Progenitor cell of endocrine pancreas (in vitro differentiated cells): ENCODE results near the gene ZNF783. TPM values are rescaled to one million over a fixed set of nuclear protein-coding genes. Genes with fewer than 3 reads are reported as not detected.

Source experiments
- DNase-seq: peaks from one replicate; pipeline ENCODE4 v3.0.0; 2021; ENCODE audit warnings: low spot score; ENCODE audit not compliant: unreplicated experiment
- H3K27ac Mint-ChIP-seq: 2 replicates; pipeline ENCODE4 v1.8.0; 2021; ENCODE audit warnings: mild to moderate bottlenecking, moderate library complexity, mixed read lengths
- H3K27me3 Mint-ChIP-seq: 2 replicates; pipeline ENCODE4 v1.8.0; 2021; ENCODE audit warnings: mixed read lengths
- H3K36me3 Mint-ChIP-seq: 2 replicates; pipeline ENCODE4 v1.8.0; 2022; ENCODE audit warnings: mixed read lengths; ENCODE audit not compliant: insufficient read depth
- H3K4me1 Mint-ChIP-seq: 2 replicates; pipeline ENCODE4 v1.8.0; 2021; ENCODE audit warnings: low read depth, mixed read lengths
- H3K4me3 Mint-ChIP-seq: 2 replicates; pipeline ENCODE4 v1.8.0; 2021; ENCODE audit warnings: low read depth, mild to moderate bottlenecking, moderate library complexity, mixed read lengths
- H3K9me3 Mint-ChIP-seq: 2 replicates; pipeline ENCODE4 v1.8.0; 2021; ENCODE audit warnings: low read depth, mixed read lengths
- CTCF ChIP-seq: fragments of 200-600 bp; sonication (generic); IDR thresholded peaks from one replicate; pipeline ENCODE4 v1.5.0; 2021; ENCODE audit warnings: antibody characterized with exemption, mild to moderate bottlenecking; ENCODE audit not compliant: unreplicated experiment
- total RNA-seq: library from RNA; stranded (reverse); gene quantifications from 2 replicates; pipeline ENCODE4 v1.2.1, GENCODE V29; 2021

The ZNF783 gene
- total RNA-seq, 1 donor from 2014 or later: 18.5 TPM

DNA sequence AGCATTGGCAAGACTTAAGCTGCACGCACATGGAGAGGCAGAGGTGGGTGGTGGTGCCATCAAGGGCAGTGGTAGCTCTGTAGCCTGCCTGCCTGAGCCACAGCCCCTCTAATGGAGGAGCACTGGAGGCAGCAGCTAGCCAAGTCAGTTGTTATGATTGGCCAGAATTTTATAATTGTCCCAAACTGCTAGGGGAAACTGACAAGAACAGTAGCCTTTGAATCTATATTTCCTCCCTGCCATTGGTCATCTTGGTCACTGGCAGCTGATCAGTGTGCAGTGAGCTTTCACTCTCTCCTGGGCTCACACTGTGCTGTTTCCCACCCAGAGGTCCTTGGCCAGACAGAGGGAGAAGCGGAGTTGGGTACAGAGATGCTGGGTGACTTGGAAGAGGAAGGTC lies 9.6 kb upstream of the ZNF783 start:
- TF ChIP-seq CTCF: no peak
- no peaks in the 10 kb centered on the region for H3K4me1 Mint-ChIP-seq
- no peak overlapping the region for H3K27ac Mint-ChIP-seq
- H3K9me3 Mint-ChIP-seq: no peaks in the 10 kb centered on the region
- no peak for DNase-seq
- H3K4me3 Mint-ChIP-seq: no peak overlapping the region
- H3K27me3 Mint-ChIP-seq: no peaks in the 10 kb centered on the region
- peaks cover 5% of the 10 kb centered on the region for H3K36me3 Mint-ChIP-seq

DNA sequence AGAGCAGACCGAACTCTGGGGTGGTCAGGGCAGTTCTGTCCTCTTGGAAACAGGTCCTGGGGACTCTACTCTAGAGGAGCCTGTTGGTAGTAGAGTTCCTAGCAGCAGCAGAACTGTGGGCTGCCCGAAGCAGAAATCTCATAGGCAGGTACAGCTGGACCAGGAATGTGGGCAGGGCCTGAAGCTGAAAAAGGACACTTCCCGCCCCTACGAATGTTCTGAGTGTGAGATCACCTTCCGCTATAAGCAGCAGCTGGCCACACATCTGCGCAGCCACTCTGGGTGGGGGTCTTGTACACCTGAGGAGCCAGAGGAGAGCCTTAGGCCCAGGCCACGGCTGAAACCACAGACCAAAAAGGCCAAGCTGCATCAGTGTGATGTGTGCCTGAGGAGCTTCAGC lies 8.3 kb upstream of the ZNF783 start:
- no peaks in the 10 kb centered on the region for H3K4me1 Mint-ChIP-seq
- no peak overlapping the region for H3K4me3 Mint-ChIP-seq
- no peaks in the 10 kb centered on the region for H3K27me3 Mint-ChIP-seq
- H3K9me3 Mint-ChIP-seq: no peaks in the 10 kb centered on the region
- TF ChIP-seq CTCF: no peak
- no peak for DNase-seq
- H3K36me3 Mint-ChIP-seq: peaks cover 5% of the 10 kb centered on the region
- no peak overlapping the region for H3K27ac Mint-ChIP-seq

DNA sequence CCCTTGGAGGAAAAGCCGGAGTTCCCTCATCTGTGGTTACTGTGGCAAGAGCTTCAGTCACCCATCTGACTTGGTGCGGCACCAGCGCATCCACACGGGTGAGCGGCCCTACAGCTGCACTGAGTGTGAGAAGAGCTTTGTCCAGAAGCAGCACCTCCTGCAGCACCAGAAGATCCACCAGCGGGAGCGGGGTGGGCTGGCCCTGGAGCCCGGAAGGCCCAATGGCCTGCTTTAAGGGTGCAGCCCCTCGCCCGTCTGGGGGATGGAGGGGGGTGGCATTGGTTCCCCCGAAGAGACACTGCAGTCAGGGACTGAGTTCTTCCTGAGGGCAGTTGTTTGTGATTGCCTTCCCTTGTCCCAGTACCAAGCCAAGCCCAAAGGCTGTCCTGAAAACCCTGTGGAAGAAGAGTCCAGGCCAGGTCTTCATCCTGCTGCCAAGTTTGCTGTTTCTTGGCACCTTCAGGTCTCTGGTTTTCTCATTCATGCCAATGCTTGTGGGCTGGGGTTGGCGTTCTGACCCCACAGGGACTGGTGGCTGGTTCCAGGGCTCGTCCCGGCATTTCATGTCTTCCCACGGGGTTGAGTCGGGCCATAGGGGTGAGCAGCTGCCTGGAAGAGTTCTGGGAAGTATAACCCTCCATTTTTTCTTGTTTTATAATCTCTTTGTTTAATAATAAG lies 7.7 kb upstream of the ZNF783 start:
- Mint-ChIP-seq H3K27me3 (no peaks in the 10 kb centered on the region), H3K9me3 (no peaks in the 10 kb centered on the region), H3K27ac (no peak overlapping the region), H3K36me3 (peaks cover 5% of the 10 kb centered on the region), H3K4me3 (no peak overlapping the region), H3K4me1 (no peaks in the 10 kb centered on the region)
- DNase-seq: no peak
- TF ChIP-seq CTCF: no peak

DNA sequence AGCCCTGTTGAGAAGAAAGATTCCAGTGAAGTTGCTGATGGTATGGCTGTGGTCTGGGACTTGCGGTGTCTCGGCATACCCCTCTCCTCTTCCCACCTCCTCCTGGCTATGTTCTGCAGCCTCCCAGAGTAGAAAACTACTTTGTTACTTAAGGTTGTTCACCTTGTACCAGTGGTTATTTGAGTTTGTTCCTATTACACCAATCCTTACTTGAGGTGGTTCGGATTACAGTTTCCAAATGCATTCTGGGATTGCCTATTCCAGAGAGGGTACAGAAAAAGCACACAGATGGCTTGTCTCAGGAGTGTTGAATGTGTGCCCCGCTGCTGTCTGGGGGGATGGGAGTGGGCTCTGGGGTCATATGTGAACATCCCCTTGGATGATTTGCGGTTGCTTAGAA lies 6.8 kb upstream of the ZNF783 start:
- TF ChIP-seq CTCF: no peak
- Mint-ChIP-seq H3K4me3 (no peak overlapping the region), H3K27ac (no peak overlapping the region), H3K36me3 (peaks cover 5% of the 10 kb centered on the region), H3K9me3 (no peaks in the 10 kb centered on the region), H3K27me3 (no peaks in the 10 kb centered on the region), H3K4me1 (no peaks in the 10 kb centered on the region)
- no peak for DNase-seq

DNA sequence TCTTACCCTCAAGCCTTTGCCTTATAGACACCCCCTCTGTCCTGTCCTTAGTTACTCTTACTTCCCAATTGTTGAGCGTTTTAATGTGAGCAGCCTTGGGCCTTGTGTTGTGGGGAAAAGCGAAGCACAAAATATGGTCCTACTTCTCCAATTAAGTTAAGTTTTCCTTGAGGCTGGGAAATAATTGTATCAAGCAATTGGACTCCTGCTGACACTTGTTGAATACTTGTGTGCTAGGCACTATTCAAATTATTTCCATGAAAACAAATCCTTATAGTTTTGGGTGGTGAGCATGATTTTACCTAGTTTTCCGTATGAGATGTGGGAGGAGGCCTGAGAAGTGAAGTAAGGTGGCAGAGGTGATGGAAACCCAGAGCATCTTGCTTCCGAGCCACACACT lies 5.4 kb upstream of the ZNF783 start:
- H3K36me3 Mint-ChIP-seq: peaks cover 5% of the 10 kb centered on the region
- DNase-seq: no peak
- no peaks in the 10 kb centered on the region for H3K4me1 Mint-ChIP-seq
- no peak overlapping the region for H3K27ac Mint-ChIP-seq
- no peaks in the 10 kb centered on the region for H3K27me3 Mint-ChIP-seq
- TF ChIP-seq CTCF: no peak
- no peak overlapping the region for H3K4me3 Mint-ChIP-seq
- H3K9me3 Mint-ChIP-seq: no peaks in the 10 kb centered on the region
